GM23338 (cell line): ENCODE measurements around the gene MRPS15. TPM values are rescaled to one million over a fixed set of nuclear protein-coding genes. Genes with fewer than 3 reads are reported as not detected.

Source experiments
- ATAC-seq: fragments of 200-7000 bp; cut with Tn5 transposase; 3 replicates; pipeline ENCODE4 v1.9.1; 2020
- DNase-seq: peaks from one replicate; pipeline ENCODE4 v3.0.0-alpha.2; 2015; ENCODE audit warnings: low spot score
- H2AFZ ChIP-seq: fragments of 200-600 bp; sonication (generic); 2 replicates; pipeline ENCODE4 v1.8.0; 2016; ENCODE audit warnings: antibody characterized with exemption, mild to moderate bottlenecking, moderate library complexity
- H3F3A ChIP-seq: fragments of 200-600 bp; sonication (generic); replicated peaks from 2 replicates; pipeline ENCODE4 v1.8.0; 2017; ENCODE audit warnings: antibody characterized with exemption, mixed run types, low read depth
- H3K27ac ChIP-seq: fragments of 200-600 bp; sonication (generic); 2 replicates; pipeline ENCODE4 v1.6.1; 2016; ENCODE audit warnings: low read depth
- H3K27me3 ChIP-seq: fragments of 200-600 bp; sonication (generic); 2 replicates; pipeline ENCODE4 v1.8.0; 2016; ENCODE audit warnings: mild to moderate bottlenecking, mixed run types, moderate library complexity; ENCODE audit not compliant: insufficient read depth
- H3K36me3 ChIP-seq: fragments of 200-600 bp; sonication (generic); 2 replicates; pipeline ENCODE4 v1.8.0; 2016; ENCODE audit warnings: mild to moderate bottlenecking; ENCODE audit not compliant: insufficient read depth
- H3K4me1 ChIP-seq: fragments of 200-600 bp; sonication (generic); 2 replicates; pipeline ENCODE4 v1.8.0; 2016; ENCODE audit warnings: mild to moderate bottlenecking, moderate library complexity; ENCODE audit not compliant: insufficient read depth
- H3K4me2 ChIP-seq: fragments of 200-600 bp; sonication (generic); 2 replicates; pipeline ENCODE4 v1.7.1; 2017; ENCODE audit warnings: mixed run types
- H3K4me3 ChIP-seq: fragments of 200-600 bp; sonication (generic); 2 replicates; pipeline ENCODE4 v1.6.1; 2016; ENCODE audit warnings: mixed run types
- H3K79me2 ChIP-seq: fragments of 200-600 bp; sonication (generic); replicated peaks from 2 replicates; pipeline ENCODE4 v1.8.0; 2017; ENCODE audit warnings: mild to moderate bottlenecking; ENCODE audit not compliant: insufficient read depth
- H3K9me2 ChIP-seq: fragments of 200-600 bp; sonication (generic); 2 replicates; pipeline ENCODE4 v1.8.0; 2017; ENCODE audit not compliant: insufficient read depth
- H4K20me1 ChIP-seq: fragments of 200-600 bp; sonication (generic); replicated peaks from 2 replicates; pipeline ENCODE4 v1.8.0; 2017; ENCODE audit warnings: mild to moderate bottlenecking; ENCODE audit not compliant: insufficient read depth
- H3K27ac Mint-ChIP-seq: 2 replicates; pipeline ENCODE4 v1.8.0; 2020; ENCODE audit warnings: inconsistent platforms, mild to moderate bottlenecking, moderate library complexity, mixed read lengths
- H3K27me3 Mint-ChIP-seq: 3 replicates; pipeline ENCODE4 v1.8.0; 2022; ENCODE audit warnings: low read depth, mild to moderate bottlenecking, moderate library complexity, mixed read lengths, inconsistent platforms; ENCODE audit not compliant: insufficient read depth, poor library complexity
- H3K36me3 Mint-ChIP-seq: 3 replicates; pipeline ENCODE4 v1.8.0; 2021; ENCODE audit warnings: low read depth, mild to moderate bottlenecking, inconsistent platforms, moderate library complexity, mixed read lengths
- H3K4me1 Mint-ChIP-seq: 3 replicates; pipeline ENCODE4 v1.8.0; 2020; ENCODE audit warnings: mild to moderate bottlenecking, inconsistent platforms, mixed read lengths
- H3K4me3 Mint-ChIP-seq: 3 replicates; pipeline ENCODE4 v1.8.0; 2021; ENCODE audit warnings: moderate library complexity, mild to moderate bottlenecking, inconsistent platforms, mixed read lengths
- H3K9me3 Mint-ChIP-seq: 3 replicates; pipeline ENCODE4 v1.8.0; 2020; ENCODE audit warnings: moderate library complexity, mild to moderate bottlenecking, inconsistent platforms, mixed read lengths
- CREB1 ChIP-seq: fragments of 250-450 bp; sonication (Bioruptor Pico); IDR thresholded peaks from 2 replicates; pipeline ENCODE4 v1.5.0; 2020; ENCODE audit warnings: low read depth, mild to moderate bottlenecking, moderate library complexity
- CTCF ChIP-seq, 2 experiments: fragments of 200-600 bp in 1 of 2; sonication (generic) in 1 of 2; conservative IDR thresholded peaks; 2 replicates each; pipeline versions ENCODE4 v1.5.1 to v1.6.1; 2016 to 2017; ENCODE audit warnings: antibody characterized with exemption in 2 of 2, low read depth in 2 of 2, mild to moderate bottlenecking in 2 of 2, moderate library complexity in 1 of 2
- ETS1 ChIP-seq: IDR thresholded peaks from 2 replicates; pipeline ENCODE4 v1.6.1; 2016; ENCODE audit warnings: antibody characterized with exemption
- EZH2 ChIP-seq: fragments of 200-600 bp; sonication (generic); IDR thresholded peaks from one replicate; pipeline ENCODE4 v1.8.0; 2017; ENCODE audit warnings: antibody characterized with exemption, mild to moderate bottlenecking, low read depth; ENCODE audit not compliant: unreplicated experiment
- EZH2phosphoT487 ChIP-seq: fragments of 200-600 bp; sonication (generic); IDR thresholded peaks from one replicate; pipeline ENCODE4 v1.8.1; 2018; ENCODE audit warnings: antibody characterized with exemption; ENCODE audit not compliant: unreplicated experiment
- JUNB ChIP-seq: IDR thresholded peaks from one replicate; pipeline ENCODE4 v1.6.1; 2016; ENCODE audit warnings: antibody characterized with exemption; ENCODE audit not compliant: unreplicated experiment
- NANOG ChIP-seq: IDR thresholded peaks from 2 replicates; pipeline ENCODE4 v1.6.1; 2016; ENCODE audit warnings: antibody characterized with exemption, borderline replicate concordance
- POLR2AphosphoS5 ChIP-seq: IDR thresholded peaks from 2 replicates; pipeline ENCODE4 v1.6.1; 2016; ENCODE audit warnings: antibody characterized with exemption, low read depth
- STAT1 ChIP-seq: IDR thresholded peaks from one replicate; pipeline ENCODE4 v1.6.1; 2016; ENCODE audit warnings: antibody characterized with exemption; ENCODE audit not compliant: unreplicated experiment
- ZNF114 ChIP-seq: fragments of 250-450 bp; sonication (Bioruptor Pico); IDR thresholded peaks from 2 replicates; pipeline ENCODE4 v1.5.0; 2020; ENCODE audit warnings: mild to moderate bottlenecking, moderate library complexity
- ZNF331 ChIP-seq: fragments of 250-450 bp; sonication (Bioruptor Pico); IDR thresholded peaks from 2 replicates; pipeline ENCODE4 v1.5.0; 2020; ENCODE audit warnings: low read depth, mild to moderate bottlenecking, moderate library complexity
- polyA plus RNA-seq: library from polyadenylated mRNA; unstranded; fragments of >200 nt; fragmentation: Nextera tagmentation; extraction: Ambion mirVana; gene quantifications from 2 replicates; pipeline ENCODE4 v1.2.1, GENCODE V29; 2016
- total RNA-seq: library from RNA; depleted of rRNA; stranded (reverse); fragments of >200 nt; shearing (Covaris generic); gene quantifications from 2 replicates; pipeline ENCODE4 v1.2.3, GENCODE V29; 2014
- TF ChIP-seq, protein P1 (sequence below): IDR thresholded peaks from one replicate; pipeline ENCODE4 v1.6.1; 2018; ENCODE audit warnings: antibody characterized with exemption; ENCODE audit not compliant: unreplicated experiment
- TF ChIP-seq, protein P2 (sequence below): fragments of 250-450 bp; sonication (Bioruptor Pico); IDR thresholded peaks from 2 replicates; pipeline ENCODE4 v1.5.0; 2020; ENCODE audit warnings: mild to moderate bottlenecking, moderate library complexity

The MRPS15 gene
- total and polyA plus RNA-seq, 2 experiments from 2014 or later = 105 to 311 TPM

DNA sequence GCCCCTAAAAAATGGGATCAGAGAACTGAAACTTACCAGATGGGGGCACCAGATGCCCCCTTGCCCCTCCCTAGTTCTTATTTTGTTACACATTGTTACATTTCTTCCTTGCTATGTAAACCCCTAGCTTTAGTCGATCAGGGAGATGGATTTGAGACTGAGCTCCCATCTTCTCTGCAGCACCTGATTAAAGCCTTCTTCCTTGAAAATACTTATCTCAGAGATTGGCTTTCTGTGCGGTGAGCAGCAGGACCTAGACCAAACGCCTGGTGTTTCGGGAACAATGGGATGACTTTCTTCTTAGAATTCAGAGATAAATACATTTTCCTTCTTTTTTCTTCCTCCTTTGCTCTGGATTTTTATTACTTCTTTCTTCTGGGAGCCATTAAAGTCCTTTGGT lies 49.8 kb downstream of the MRPS15 start:
- no peaks in the 10 kb centered on the region for H3K79me2 ChIP-seq
- TF ChIP-seq ETS1 = no peak
- TF ChIP-seq CREB1 (CRISPR knock-in tag) = no peak
- no peak for TF ChIP-seq ZNF114 (CRISPR knock-in tag)
- no peak for TF ChIP-seq POLR2AphosphoS5
- TF ChIP-seq, protein P1, sequence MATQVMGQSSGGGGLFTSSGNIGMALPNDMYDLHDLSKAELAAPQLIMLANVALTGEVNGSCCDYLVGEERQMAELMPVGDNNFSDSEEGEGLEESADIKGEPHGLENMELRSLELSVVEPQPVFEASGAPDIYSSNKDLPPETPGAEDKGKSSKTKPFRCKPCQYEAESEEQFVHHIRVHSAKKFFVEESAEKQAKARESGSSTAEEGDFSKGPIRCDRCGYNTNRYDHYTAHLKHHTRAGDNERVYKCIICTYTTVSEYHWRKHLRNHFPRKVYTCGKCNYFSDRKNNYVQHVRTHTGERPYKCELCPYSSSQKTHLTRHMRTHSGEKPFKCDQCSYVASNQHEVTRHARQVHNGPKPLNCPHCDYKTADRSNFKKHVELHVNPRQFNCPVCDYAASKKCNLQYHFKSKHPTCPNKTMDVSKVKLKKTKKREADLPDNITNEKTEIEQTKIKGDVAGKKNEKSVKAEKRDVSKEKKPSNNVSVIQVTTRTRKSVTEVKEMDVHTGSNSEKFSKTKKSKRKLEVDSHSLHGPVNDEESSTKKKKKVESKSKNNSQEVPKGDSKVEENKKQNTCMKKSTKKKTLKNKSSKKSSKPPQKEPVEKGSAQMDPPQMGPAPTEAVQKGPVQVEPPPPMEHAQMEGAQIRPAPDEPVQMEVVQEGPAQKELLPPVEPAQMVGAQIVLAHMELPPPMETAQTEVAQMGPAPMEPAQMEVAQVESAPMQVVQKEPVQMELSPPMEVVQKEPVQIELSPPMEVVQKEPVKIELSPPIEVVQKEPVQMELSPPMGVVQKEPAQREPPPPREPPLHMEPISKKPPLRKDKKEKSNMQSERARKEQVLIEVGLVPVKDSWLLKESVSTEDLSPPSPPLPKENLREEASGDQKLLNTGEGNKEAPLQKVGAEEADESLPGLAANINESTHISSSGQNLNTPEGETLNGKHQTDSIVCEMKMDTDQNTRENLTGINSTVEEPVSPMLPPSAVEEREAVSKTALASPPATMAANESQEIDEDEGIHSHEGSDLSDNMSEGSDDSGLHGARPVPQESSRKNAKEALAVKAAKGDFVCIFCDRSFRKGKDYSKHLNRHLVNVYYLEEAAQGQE = no peak
- TF ChIP-seq, protein P2, sequence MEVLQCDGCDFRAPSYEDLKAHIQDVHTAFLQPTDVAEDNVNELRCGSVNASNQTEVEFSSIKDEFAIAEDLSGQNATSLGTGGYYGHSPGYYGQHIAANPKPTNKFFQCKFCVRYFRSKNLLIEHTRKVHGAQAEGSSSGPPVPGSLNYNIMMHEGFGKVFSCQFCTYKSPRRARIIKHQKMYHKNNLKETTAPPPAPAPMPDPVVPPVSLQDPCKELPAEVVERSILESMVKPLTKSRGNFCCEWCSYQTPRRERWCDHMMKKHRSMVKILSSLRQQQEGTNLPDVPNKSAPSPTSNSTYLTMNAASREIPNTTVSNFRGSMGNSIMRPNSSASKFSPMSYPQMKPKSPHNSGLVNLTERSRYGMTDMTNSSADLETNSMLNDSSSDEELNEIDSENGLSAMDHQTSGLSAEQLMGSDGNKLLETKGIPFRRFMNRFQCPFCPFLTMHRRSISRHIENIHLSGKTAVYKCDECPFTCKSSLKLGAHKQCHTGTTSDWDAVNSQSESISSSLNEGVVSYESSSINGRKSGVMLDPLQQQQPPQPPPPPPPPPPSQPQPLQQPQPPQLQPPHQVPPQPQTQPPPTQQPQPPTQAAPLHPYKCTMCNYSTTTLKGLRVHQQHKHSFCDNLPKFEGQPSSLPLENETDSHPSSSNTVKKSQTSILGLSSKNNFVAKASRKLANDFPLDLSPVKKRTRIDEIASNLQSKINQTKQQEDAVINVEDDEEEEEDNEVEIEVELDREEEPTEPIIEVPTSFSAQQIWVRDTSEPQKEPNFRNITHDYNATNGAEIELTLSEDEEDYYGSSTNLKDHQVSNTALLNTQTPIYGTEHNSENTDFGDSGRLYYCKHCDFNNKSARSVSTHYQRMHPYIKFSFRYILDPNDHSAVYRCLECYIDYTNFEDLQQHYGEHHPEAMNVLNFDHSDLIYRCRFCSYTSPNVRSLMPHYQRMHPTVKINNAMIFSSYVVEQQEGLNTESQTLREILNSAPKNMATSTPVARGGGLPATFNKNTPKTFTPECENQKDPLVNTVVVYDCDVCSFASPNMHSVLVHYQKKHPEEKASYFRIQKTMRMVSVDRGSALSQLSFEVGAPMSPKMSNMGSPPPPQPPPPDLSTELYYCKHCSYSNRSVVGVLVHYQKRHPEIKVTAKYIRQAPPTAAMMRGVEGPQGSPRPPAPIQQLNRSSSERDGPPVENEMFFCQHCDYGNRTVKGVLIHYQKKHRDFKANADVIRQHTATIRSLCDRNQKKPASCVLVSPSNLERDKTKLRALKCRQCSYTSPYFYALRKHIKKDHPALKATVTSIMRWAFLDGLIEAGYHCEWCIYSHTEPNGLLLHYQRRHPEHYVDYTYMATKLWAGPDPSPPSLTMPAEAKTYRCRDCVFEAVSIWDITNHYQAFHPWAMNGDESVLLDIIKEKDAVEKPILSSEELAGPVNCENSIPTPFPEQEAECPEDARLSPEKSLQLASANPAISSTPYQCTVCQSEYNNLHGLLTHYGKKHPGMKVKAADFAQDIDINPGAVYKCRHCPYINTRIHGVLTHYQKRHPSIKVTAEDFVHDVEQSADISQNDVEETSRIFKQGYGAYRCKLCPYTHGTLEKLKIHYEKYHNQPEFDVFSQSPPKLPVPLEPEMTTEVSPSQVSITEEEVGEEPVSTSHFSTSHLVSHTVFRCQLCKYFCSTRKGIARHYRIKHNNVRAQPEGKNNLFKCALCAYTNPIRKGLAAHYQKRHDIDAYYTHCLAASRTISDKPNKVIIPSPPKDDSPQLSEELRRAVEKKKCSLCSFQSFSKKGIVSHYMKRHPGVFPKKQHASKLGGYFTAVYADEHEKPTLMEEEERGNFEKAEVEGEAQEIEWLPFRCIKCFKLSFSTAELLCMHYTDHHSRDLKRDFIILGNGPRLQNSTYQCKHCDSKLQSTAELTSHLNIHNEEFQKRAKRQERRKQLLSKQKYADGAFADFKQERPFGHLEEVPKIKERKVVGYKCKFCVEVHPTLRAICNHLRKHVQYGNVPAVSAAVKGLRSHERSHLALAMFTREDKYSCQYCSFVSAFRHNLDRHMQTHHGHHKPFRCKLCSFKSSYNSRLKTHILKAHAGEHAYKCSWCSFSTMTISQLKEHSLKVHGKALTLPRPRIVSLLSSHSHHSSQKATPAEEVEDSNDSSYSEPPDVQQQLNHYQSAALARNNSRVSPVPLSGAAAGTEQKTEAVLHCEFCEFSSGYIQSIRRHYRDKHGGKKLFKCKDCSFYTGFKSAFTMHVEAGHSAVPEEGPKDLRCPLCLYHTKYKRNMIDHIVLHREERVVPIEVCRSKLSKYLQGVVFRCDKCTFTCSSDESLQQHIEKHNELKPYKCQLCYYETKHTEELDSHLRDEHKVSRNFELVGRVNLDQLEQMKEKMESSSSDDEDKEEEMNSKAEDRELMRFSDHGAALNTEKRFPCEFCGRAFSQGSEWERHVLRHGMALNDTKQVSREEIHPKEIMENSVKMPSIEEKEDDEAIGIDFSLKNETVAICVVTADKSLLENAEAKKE = no peak
- no peak for TF ChIP-seq JUNB
- no peak for TF ChIP-seq NANOG
- TF ChIP-seq EZH2 = no peak
- TF ChIP-seq ZNF331 = no peak
- no peak for TF ChIP-seq EZH2phosphoT487
- TF ChIP-seq CTCF (conservative IDR thresholded peaks at IDR 0.05; ENCODE audit: low read depth in 2 of 2) = no peak
- TF ChIP-seq STAT1 = no peak
- no peak overlapping the region for H3K27ac ChIP-seq
- Mint-ChIP-seq H3K27me3 (peaks cover 1% of the 10 kb centered on the region), H3K36me3 (0 out of 3 replicates have a peak, but pooled peaks cover 2% of the 10 kb centered on the region), H3K27ac (no peak overlapping the region), H3K4me3 (no peak overlapping the region), H3K9me3 (no peaks in the 10 kb centered on the region; the same call in 2 of the 3 replicates), H3K4me1 (peaks cover 5% of the 10 kb centered on the region; the same call in 2 of the 3 replicates)
- H3K9me2 ChIP-seq = no peaks in the 10 kb centered on the region
- H4K20me1 ChIP-seq = no peaks in the 10 kb centered on the region
- H3K36me3 ChIP-seq = no peaks in the 10 kb centered on the region
- H3K27me3 ChIP-seq = no peaks in the 10 kb centered on the region
- no peaks in the 10 kb centered on the region for H3F3A ChIP-seq
- DNase-seq (no peak), ATAC-seq (no peak)
- no peak overlapping the region for H2AFZ ChIP-seq
- H3K4me1 ChIP-seq = no peaks in the 10 kb centered on the region
- H3K4me3 ChIP-seq = no peak overlapping the region
- H3K4me2 ChIP-seq = no peak overlapping the region
